ENCODE results near the gene BMPER.

BMPER gene

GRCh38 chr7:34143402-34143801, 238.1 kb downstream of the BMPER start:
- 100% methylated on average over 1 of the region's 2 CpGs; no CpG with 5 or more reads in 1 of the 2 experiments for WGBS, 2 experiments
- Histone ChIP-seq H3K4me3 (ENCODE audit: insufficient read depth, low read depth, low read length) (no peak overlapping the region), H3K9me3 (ENCODE audit: control insufficient read depth, low read length) (no peaks in the 10 kb centered on the region), H3K27me3 (ENCODE audit: control insufficient read depth, insufficient read depth, low read length, poor library complexity, severe bottlenecking) (no peaks in the 10 kb centered on the region), H3K4me1 (ENCODE audit: control insufficient read depth, insufficient read depth, low read length) (no peaks in the 10 kb centered on the region), H3K36me3 (ENCODE audit: control insufficient read depth, insufficient read depth, low read length) (no peaks in the 10 kb centered on the region), H3K27ac (ENCODE audit: insufficient read depth, low read depth, low read length, poor library complexity, severe bottlenecking) (no peak overlapping the region)

GRCh38 chr7:34145603-34146002, 240.3 kb downstream of the BMPER start:
- H3K4me3 ChIP-seq (ENCODE audit: insufficient read depth, low read depth, low read length): no peak overlapping the region
- H3K27me3 ChIP-seq (ENCODE audit: control insufficient read depth, insufficient read depth, low read length, poor library complexity, severe bottlenecking): no peaks in the 10 kb centered on the region
- no peaks in the 10 kb centered on the region for H3K9me3 ChIP-seq (ENCODE audit: control insufficient read depth, low read length)
- WGBS, 2 experiments: 86 to 90% methylated on average over 1 of the region's 1 CpG
- no peaks in the 10 kb centered on the region for H3K36me3 ChIP-seq (ENCODE audit: control insufficient read depth, insufficient read depth, low read length)
- no peak overlapping the region for H3K27ac ChIP-seq (ENCODE audit: insufficient read depth, low read depth, low read length, poor library complexity, severe bottlenecking)
- H3K4me1 ChIP-seq (ENCODE audit: control insufficient read depth, insufficient read depth, low read length): no peaks in the 10 kb centered on the region

GRCh38 chr7:34153656-34154270, 248.4 kb downstream of the BMPER start:
- H3K4me1 ChIP-seq (ENCODE audit: control insufficient read depth, insufficient read depth, low read length): peaks cover 3% of the 10 kb centered on the region
- no peaks in the 10 kb centered on the region for H3K36me3 ChIP-seq (ENCODE audit: control insufficient read depth, insufficient read depth, low read length)
- H3K27ac ChIP-seq (ENCODE audit: insufficient read depth, low read depth, low read length, poor library complexity, severe bottlenecking): no peak overlapping the region
- 92 to 98% methylated on average over 4 to 5 of the region's 5 CpGs for WGBS, 2 experiments
- H3K4me3 ChIP-seq (ENCODE audit: insufficient read depth, low read depth, low read length): no peak overlapping the region
- H3K9me3 ChIP-seq (ENCODE audit: control insufficient read depth, low read length): no peaks in the 10 kb centered on the region
- no peaks in the 10 kb centered on the region for H3K27me3 ChIP-seq (ENCODE audit: control insufficient read depth, insufficient read depth, low read length, poor library complexity, severe bottlenecking)

- H3K9me3 ChIP-seq (ENCODE audit: control insufficient read depth, low read length): no peaks in the 10 kb centered on the region
- WGBS, 2 experiments: 95 to 96% methylated on average over 3 of the region's 3 CpGs
- no peaks in the 10 kb centered on the region for H3K36me3 ChIP-seq (ENCODE audit: control insufficient read depth, insufficient read depth, low read length)
- no peak overlapping the region for H3K4me3 ChIP-seq (ENCODE audit: insufficient read depth, low read depth, low read length)
- H3K27me3 ChIP-seq (ENCODE audit: control insufficient read depth, insufficient read depth, low read length, poor library complexity, severe bottlenecking): no peaks in the 10 kb centered on the region
- no peak overlapping the region for H3K27ac ChIP-seq (ENCODE audit: insufficient read depth, low read depth, low read length, poor library complexity, severe bottlenecking)
- H3K4me1 ChIP-seq (ENCODE audit: control insufficient read depth, insufficient read depth, low read length): peaks cover 3% of the 10 kb centered on the region
Measured at GRCh38 chr7:34155220-34155908, 250.0 kb downstream of the BMPER start.

- Histone ChIP-seq H3K36me3 (ENCODE audit: control insufficient read depth, insufficient read depth, low read length) (no peaks in the 10 kb centered on the region), H3K9me3 (ENCODE audit: control insufficient read depth, low read length) (no peaks in the 10 kb centered on the region), H3K4me3 (ENCODE audit: insufficient read depth, low read depth, low read length) (no peak overlapping the region), H3K27me3 (ENCODE audit: control insufficient read depth, insufficient read depth, low read length, poor library complexity, severe bottlenecking) (no peaks in the 10 kb centered on the region), H3K4me1 (ENCODE audit: control insufficient read depth, insufficient read depth, low read length) (peaks cover 3% of the 10 kb centered on the region), H3K27ac (ENCODE audit: insufficient read depth, low read depth, low read length, poor library complexity, severe bottlenecking) (no peak overlapping the region)
- WGBS, 2 experiments: 60 to 89% methylated on average over 1 to 2 of the region's 2 CpGs
Measured at GRCh38 chr7:34156336-34156735, 251.0 kb downstream of the BMPER start.

GRCh38 chr7:34157137-34157536, 251.8 kb downstream of the BMPER start:
- no peaks in the 10 kb centered on the region for H3K36me3 ChIP-seq (ENCODE audit: control insufficient read depth, insufficient read depth, low read length)
- WGBS, 2 experiments: 93 to 97% methylated on average over 2 of the region's 2 CpGs
- peaks cover 3% of the 10 kb centered on the region for H3K4me1 ChIP-seq (ENCODE audit: control insufficient read depth, insufficient read depth, low read length)
- H3K27me3 ChIP-seq (ENCODE audit: control insufficient read depth, insufficient read depth, low read length, poor library complexity, severe bottlenecking): no peaks in the 10 kb centered on the region
- H3K27ac ChIP-seq (ENCODE audit: insufficient read depth, low read depth, low read length, poor library complexity, severe bottlenecking): no peak overlapping the region
- no peak overlapping the region for H3K4me3 ChIP-seq (ENCODE audit: insufficient read depth, low read depth, low read length)
- H3K9me3 ChIP-seq (ENCODE audit: control insufficient read depth, low read length): no peaks in the 10 kb centered on the region

GRCh38 chr7:34158368-34159153, 253.2 kb downstream of the BMPER start:
- no peaks in the 10 kb centered on the region for H3K27me3 ChIP-seq (ENCODE audit: control insufficient read depth, insufficient read depth, low read length, poor library complexity, severe bottlenecking)
- no peaks in the 10 kb centered on the region for H3K9me3 ChIP-seq (ENCODE audit: control insufficient read depth, low read length)
- H3K27ac ChIP-seq (ENCODE audit: insufficient read depth, low read depth, low read length, poor library complexity, severe bottlenecking): no peak overlapping the region
- no peak overlapping the region for H3K4me3 ChIP-seq (ENCODE audit: insufficient read depth, low read depth, low read length)
- WGBS, 2 experiments: 81 to 82% methylated on average over 11 to 12 of the region's 12 CpGs
- H3K4me1 ChIP-seq (ENCODE audit: control insufficient read depth, insufficient read depth, low read length): no peaks in the 10 kb centered on the region
- H3K36me3 ChIP-seq (ENCODE audit: control insufficient read depth, insufficient read depth, low read length): no peaks in the 10 kb centered on the region

- Histone ChIP-seq H3K36me3 (ENCODE audit: control insufficient read depth, insufficient read depth, low read length) (no peaks in the 10 kb centered on the region), H3K27me3 (ENCODE audit: control insufficient read depth, insufficient read depth, low read length, poor library complexity, severe bottlenecking) (no peaks in the 10 kb centered on the region), H3K9me3 (ENCODE audit: control insufficient read depth, low read length) (no peaks in the 10 kb centered on the region), H3K27ac (ENCODE audit: insufficient read depth, low read depth, low read length, poor library complexity, severe bottlenecking) (no peak overlapping the region), H3K4me1 (ENCODE audit: control insufficient read depth, insufficient read depth, low read length) (no peaks in the 10 kb centered on the region), H3K4me3 (ENCODE audit: insufficient read depth, low read depth, low read length) (no peak overlapping the region)
- 43 to 45% methylated on average over 2 of the region's 2 CpGs for WGBS, 2 experiments
Measured at GRCh38 chr7:34160261-34160752, 255.0 kb downstream of the BMPER start.

GRCh38 chr7:34162027-34162565, 256.8 kb downstream of the BMPER start:
- H3K4me3 ChIP-seq (ENCODE audit: insufficient read depth, low read depth, low read length): no peak overlapping the region
- no peaks in the 10 kb centered on the region for H3K36me3 ChIP-seq (ENCODE audit: control insufficient read depth, insufficient read depth, low read length)
- no peak overlapping the region for H3K27ac ChIP-seq (ENCODE audit: insufficient read depth, low read depth, low read length, poor library complexity, severe bottlenecking)
- H3K27me3 ChIP-seq (ENCODE audit: control insufficient read depth, insufficient read depth, low read length, poor library complexity, severe bottlenecking): no peaks in the 10 kb centered on the region
- no peaks in the 10 kb centered on the region for H3K9me3 ChIP-seq (ENCODE audit: control insufficient read depth, low read length)
- no peaks in the 10 kb centered on the region for H3K4me1 ChIP-seq (ENCODE audit: control insufficient read depth, insufficient read depth, low read length)
- 93 to 94% methylated on average over 5 of the region's 5 CpGs for WGBS, 2 experiments

GRCh38 chr7:34162677-34163076, 257.3 kb downstream of the BMPER start:
- Histone ChIP-seq H3K4me3 (ENCODE audit: insufficient read depth, low read depth, low read length) (no peak overlapping the region), H3K36me3 (ENCODE audit: control insufficient read depth, insufficient read depth, low read length) (no peaks in the 10 kb centered on the region), H3K4me1 (ENCODE audit: control insufficient read depth, insufficient read depth, low read length) (no peaks in the 10 kb centered on the region), H3K9me3 (ENCODE audit: control insufficient read depth, low read length) (no peaks in the 10 kb centered on the region), H3K27ac (ENCODE audit: insufficient read depth, low read depth, low read length, poor library complexity, severe bottlenecking) (no peak overlapping the region), H3K27me3 (ENCODE audit: control insufficient read depth, insufficient read depth, low read length, poor library complexity, severe bottlenecking) (no peaks in the 10 kb centered on the region)
- WGBS, 2 experiments: 94 to 98% methylated on average over 3 of the region's 3 CpGs
